Liver (tissue), 3 donors: ENCODE data around the gene BMPER.

Source experiments
- ATF3 ChIP-seq: IDR thresholded peaks from 2 replicates; pipeline ENCODE4 v1.6.1; 2016; ENCODE audit warnings: antibody characterized with exemption
- CTCF ChIP-seq: fragments of 150-350 bp; IDR thresholded peaks from 2 replicates; pipeline ENCODE4 v1.5.1; 2017; ENCODE audit warnings: improper control_type of control experiment, low read depth, low read length; ENCODE audit not compliant: missing input control
- TAF1 ChIP-seq: conservative IDR thresholded peaks from 2 replicates; pipeline ENCODE4 v1.6.1; 2016; ENCODE audit warnings: antibody characterized with exemption, mild to moderate bottlenecking
- YY1 ChIP-seq: IDR thresholded peaks from 2 replicates; pipeline ENCODE4 v1.6.1; 2016; ENCODE audit warnings: antibody characterized with exemption, mild to moderate bottlenecking
- ZBTB33 ChIP-seq: IDR thresholded peaks from 2 replicates; pipeline ENCODE4 v1.6.1; 2016; ENCODE audit warnings: antibody characterized with exemption
- TF ChIP-seq, protein P1 (sequence below): IDR thresholded peaks from 2 replicates; pipeline ENCODE4 v1.6.1; 2016; ENCODE audit warnings: antibody characterized with exemption
- donor health status: healthy.
- donor health status: healthy.

- no peak for TF ChIP-seq ATF3
- no peak for TF ChIP-seq CTCF
- TF ChIP-seq TAF1, result no peak
- TF ChIP-seq, protein P1, sequence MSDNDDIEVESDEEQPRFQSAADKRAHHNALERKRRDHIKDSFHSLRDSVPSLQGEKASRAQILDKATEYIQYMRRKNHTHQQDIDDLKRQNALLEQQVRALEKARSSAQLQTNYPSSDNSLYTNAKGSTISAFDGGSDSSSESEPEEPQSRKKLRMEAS, result no peak
- TF ChIP-seq YY1, result no peak
- no peak for TF ChIP-seq ZBTB33
Measured at GRCh38 chr7:34124765-34125164, 219.4 kb downstream of the BMPER start.
